GM12874 (cell line): ENCODE data around the gene EPS8.

ENCODE experiments used
- CTCF ChIP-seq: IDR thresholded peaks from 2 replicates; pipeline ENCODE4 v1.5.1; 2011; ENCODE audit warnings: low read depth, mild to moderate bottlenecking, control low read depth, low read length, moderate library complexity; ENCODE audit not compliant: insufficient read depth

EPS8 gene

GRCh38 chr12:15600223-15600935, 188.8 kb downstream of the EPS8 start:
- no peak for TF ChIP-seq CTCF

GRCh38 chr12:15599266-15600037, 189.7 kb downstream of the EPS8 start:
- no peak for TF ChIP-seq CTCF

- no peak for TF ChIP-seq CTCF
Measured at GRCh38 chr12:15597125-15597830, 191.9 kb downstream of the EPS8 start.

GRCh38 chr12:15596174-15596573, 193.0 kb downstream of the EPS8 start:
- no peak for TF ChIP-seq CTCF

- TF ChIP-seq CTCF: no peak
Measured at GRCh38 chr12:15592934-15593333, 196.3 kb downstream of the EPS8 start.

GRCh38 chr12:15591811-15592210, 197.4 kb downstream of the EPS8 start:
- TF ChIP-seq CTCF: no peak

- TF ChIP-seq CTCF: peak; percentile 80
Measured at GRCh38 chr12:15590180-15590826, 198.9 kb downstream of the EPS8 start.
